ENCODE data around the gene LAMC1.

LAMC1 gene

GRCh38 chr1:183025782-183026774 lies 2.9 kb downstream of the LAMC1 start:
- TF ChIP-seq ZFX (IDR thresholded peaks at IDR 0.05): no peak
- TF ChIP-seq CTCF (conservative IDR thresholded peaks at IDR 0.05): no peak; the same call in 1 of the 2 replicates
- H3K27ac ChIP-seq: no peak overlapping the region

- no peak overlapping the region for H3K27ac ChIP-seq
- no peak for TF ChIP-seq CTCF (conservative IDR thresholded peaks at IDR 0.05)
- TF ChIP-seq ZFX (IDR thresholded peaks at IDR 0.05): no peak
Observed at GRCh38 chr1:183027031-183027430, 3.8 kb downstream of the LAMC1 start.

DNA sequence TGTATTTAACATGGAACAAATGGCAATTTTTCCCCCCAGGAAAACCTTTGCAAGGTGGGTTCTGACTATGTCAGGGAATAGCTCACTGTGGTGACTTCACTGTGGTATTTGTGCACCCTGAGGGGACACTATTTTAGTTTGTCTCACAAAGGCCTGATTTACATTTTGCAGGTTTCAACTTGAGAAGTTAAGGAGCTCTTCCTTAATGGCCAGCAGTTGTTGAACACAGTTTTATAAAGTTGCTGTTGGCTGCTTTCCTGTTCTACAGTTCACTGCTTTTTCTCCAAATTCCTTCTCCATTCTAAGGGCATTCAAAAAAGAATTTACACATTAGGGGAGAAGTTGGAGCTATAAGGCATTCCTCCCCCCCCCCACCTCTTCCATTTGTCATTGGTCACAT lies 4.6 kb downstream of the LAMC1 start:
- no peak overlapping the region for H3K27ac ChIP-seq
- no peak for TF ChIP-seq CTCF (conservative IDR thresholded peaks at IDR 0.05)
- TF ChIP-seq ZFX (IDR thresholded peaks at IDR 0.05): no peak

DNA sequence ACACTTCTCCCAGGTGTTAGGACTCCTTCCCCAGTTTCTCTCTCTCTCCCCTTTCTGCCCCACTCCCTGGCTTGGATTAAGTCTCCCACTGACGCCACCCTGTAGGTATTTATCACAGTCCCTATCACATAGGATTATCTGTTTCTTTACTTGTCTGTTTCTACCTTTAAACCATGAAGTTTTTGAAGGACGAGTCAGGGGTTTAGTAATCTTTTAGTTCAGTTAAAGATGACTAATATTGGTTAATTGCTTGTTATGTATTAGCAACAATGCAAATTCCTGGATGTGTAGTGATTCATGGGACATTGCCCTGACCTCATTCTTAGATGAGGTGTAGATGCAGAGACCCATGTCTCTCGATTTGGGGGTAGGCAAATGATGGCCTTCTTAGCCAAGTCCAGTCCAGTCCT lies 6.4 kb downstream of the LAMC1 start:
- no peak for TF ChIP-seq ZFX (IDR thresholded peaks at IDR 0.05)
- no peak for TF ChIP-seq CTCF (conservative IDR thresholded peaks at IDR 0.05)
- H3K27ac ChIP-seq: no peak overlapping the region

- H3K27ac ChIP-seq: no peak overlapping the region
Observed at GRCh38 chr1:183030053-183030452, 6.8 kb downstream of the LAMC1 start.

DNA sequence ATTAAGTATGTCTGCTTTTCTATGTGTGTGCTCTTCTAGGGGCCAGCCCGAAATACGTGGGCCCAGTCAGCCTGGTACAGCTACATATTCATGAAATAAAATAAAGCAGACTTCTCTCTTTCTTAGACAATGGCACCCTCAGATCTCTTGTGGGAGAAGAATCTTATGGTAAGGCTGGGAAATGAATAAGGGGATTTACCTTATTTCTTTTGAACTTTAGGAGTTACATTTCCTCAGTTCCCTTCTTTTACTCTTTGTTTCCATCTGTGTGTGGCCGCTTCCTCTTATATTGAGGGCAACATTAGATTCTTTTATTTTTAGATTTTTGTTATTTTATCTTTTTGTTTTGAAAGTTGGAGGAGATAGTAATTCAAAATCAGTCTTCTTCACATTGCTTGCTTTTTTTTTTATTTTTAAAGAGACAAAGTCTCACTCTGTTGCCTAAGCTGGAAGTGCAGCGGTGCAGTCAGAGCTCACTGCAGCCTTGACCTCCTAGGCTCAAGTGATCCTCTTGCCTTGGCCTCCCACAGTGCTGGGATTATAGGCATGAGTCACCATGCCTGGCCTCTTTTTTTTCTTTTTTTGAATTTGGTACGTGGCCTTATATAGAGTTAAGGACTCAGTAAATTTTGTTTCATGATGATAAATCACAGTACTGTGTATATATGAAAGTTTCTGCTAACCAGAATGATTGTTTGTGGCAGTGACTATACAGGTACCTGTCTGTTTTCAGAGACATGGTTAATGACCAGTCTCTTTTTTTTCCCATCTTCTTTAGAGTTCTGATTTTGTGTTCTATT lies 9.1 kb downstream of the LAMC1 start:
- no peak for TF ChIP-seq ZFX (IDR thresholded peaks at IDR 0.05)
- TF ChIP-seq CTCF (conservative IDR thresholded peaks at IDR 0.05): no peak

More at GRCh38 chr1:183030053-183030452, 6.8 kb downstream of the LAMC1 start:
- TF ChIP-seq ZFX (IDR thresholded peaks at IDR 0.05): no peak
- TF ChIP-seq CTCF (conservative IDR thresholded peaks at IDR 0.05): no peak

GRCh38 chr1:183033205-183033604 lies 10.0 kb downstream of the LAMC1 start:
- TF ChIP-seq CTCF (conservative IDR thresholded peaks at IDR 0.05) (no peak), ZFX (IDR thresholded peaks at IDR 0.05) (no peak)
- no peak overlapping the region for H3K27ac ChIP-seq

More for the DNA sequence above, 9.1 kb downstream of the LAMC1 start:
- no peak overlapping the region for H3K27ac ChIP-seq
